Amniotic stem cell (primary cell): ENCODE data around the gene PRKAA1.

Source experiments
- DNase-seq: peaks from one replicate; lab custom pipeline; 2025; lab: John Stamatoyannopoulos, UW

Gene PRKAA1

DNA sequence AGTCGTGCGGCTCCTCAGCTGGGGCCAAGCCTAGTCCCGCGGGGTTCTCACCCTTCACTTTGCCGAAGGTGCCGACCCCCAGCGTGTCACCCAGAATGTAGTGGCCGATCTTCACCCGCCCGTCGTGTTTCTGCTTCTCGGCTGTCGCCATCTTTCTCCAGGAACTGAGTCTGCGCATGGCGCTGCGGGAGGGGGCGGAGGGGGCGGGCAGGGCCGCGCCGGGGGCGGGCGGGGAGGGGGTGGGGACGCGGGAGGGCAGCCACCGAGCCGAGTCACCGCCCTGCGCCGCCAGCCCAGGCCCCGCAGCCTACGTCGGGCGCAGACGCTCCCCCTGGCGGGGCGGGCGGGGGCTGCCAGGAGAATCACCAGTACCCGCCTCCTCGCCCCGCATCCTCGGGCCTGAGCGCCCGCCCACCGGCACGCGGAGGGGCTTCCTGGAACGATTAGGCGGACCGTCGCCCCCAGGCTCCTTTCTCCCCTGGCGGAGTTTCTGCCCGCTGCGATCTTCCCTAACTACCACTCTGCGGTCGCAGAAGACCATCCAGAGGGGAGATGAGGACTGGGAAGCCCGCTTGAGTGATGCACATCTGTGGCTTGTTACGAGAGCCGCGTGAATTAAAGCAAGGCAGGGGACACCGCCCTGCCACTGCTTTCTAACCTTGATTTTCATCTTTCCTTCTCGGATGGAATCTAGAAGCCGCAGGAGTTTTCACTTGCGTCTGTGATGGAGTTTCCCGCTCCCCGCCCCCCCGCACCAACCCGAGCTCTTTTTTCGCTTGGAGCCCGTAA is at the start of gene PRKAA1:
Gene PRKAA1 (minus strand): TSS at position 363 of the 789 bp plus-strand sequence. CDS start 185 bp downstream, at position 178.
- DNase-seq: peak; percentile 91

DNA sequence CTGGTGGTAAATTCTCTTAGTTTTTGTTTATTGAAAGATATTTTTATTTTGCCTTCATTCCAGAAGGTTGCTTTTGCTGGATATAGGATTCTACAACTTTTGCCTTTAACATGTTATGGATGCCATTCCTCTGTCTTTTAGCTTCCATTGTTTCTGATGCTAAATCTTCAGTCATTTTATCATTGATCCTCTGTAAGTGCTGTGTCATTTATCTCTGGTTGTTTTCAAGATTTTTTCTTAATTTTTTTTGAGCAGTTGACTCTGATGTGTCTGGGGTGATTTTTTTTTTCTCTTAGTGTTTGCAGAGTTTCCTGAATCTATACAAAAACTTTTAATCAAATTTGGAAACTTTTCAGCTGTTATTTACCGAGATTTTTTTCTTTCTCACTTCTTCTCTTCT is 49.4 kb upstream of the PRKAA1 start:
- DNase-seq: no peak

DNA sequence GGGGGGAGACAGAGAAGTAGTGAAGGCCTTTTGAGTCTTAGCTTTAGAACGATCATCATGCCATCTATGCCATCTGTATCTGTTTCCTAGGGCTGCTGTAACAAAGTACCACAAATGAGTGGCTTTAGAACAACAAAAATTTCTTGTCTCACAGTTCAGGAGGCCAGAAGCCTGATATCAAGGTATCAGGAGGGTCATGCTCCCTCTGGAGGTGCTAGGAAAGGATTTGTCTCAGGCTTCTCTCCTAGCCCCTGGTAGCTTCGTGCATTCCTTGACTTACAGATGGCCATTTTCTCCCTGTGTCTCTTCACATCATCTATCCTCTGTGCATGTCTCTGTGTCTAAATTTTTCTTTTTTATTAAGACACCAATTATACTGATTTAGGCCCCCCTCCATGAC is 48.2 kb upstream of the PRKAA1 start:
- DNase-seq: no peak

DNA sequence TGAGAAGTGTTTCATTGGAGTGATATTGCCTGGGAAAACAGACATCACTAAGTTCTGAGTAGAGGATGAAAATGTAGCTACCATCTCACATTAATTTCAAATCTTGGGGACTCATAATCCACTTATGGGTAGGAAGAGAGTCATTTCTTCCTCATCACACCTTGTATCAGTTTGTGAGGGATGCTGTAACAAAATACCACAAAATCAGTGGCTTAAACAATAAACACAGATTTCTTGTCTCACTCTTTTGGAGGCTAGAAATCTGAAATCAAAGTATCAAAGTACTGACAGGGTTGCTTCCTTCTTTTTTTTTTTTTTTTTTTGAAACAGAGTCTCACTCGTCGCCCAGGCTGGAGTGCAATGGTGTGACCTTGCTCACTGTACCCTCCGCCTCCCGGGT is 46.4 kb upstream of the PRKAA1 start:
- DNase-seq: no peak

DNA sequence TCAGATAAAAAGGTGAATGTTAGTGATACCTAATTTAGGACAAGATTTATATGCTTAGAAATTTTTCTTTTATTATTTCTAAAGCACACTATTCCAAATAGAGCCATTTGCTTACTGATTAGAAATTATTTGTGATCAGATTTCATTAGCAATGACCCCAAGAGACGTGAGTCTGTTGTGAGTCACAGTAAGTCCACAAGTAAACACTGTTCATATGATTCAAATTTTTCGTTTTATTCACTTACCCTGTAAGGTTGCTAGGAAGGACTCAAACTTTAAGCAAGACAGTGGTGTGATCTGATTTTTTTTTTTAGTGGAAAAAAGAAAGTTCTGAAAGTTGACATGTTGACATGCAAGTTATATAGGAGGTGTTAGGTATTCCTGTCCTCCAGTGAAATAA is 44.2 kb upstream of the PRKAA1 start:
- no peak for DNase-seq

DNA sequence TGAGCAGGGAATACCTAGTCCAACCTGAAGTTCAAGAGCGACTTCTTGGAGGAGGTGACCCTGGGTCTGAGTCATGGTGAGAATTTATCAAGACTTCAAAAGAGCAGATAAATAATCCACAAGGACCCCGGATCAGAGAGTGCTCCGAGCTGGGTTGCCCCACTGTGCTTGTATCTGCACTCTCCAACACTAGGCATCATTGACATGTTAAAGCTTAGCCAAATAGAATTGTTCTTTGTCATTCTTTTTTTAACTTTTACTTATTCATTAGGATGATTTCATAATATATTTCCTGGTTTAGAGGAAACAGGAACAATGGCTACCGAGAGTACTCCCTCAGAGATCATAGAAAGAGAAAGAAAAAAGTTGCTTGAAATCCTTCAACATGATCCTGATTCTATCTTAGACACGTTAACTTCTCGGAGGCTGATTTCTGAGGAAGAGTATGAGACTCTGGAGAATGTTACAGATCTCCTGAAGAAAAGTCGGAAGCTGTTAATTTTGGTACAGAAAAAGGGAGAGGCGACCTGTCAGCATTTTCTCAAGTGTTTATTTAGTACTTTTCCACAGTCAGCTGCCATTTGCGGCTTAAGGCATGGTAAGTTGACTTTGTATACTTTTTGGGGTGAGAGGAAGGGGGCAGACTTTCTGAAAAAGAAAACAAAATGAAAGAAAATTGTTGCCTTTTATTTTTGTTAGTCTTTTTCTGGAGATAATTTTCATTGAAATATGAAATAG is 43.1 kb upstream of the PRKAA1 start, which contains the start of gene CARD6:
Gene CARD6 (plus strand): TSS at position 300 of the 738 bp plus-strand sequence. CDS start 16 bp downstream, at position 316.
- DNase-seq: no peak

DNA sequence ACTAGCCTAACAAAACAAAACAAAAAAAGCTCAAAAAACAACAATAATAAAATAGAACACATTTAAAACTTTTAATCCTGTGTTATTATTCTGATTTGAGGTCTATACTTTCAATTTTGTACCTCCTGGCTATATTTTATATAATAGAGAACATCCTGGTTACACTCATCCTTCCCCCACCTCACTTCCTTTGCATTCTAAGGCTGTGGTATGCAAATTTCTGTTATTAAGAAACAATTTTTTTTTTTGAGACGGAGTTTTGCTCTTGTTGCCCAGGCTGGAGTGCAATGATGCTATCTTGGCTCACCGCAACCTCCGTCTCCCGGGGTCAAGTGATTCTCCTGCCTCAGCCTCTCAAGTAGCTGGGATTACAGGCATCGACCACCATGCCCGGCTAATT is 39.9 kb upstream of the PRKAA1 start:
- no peak for DNase-seq

DNA sequence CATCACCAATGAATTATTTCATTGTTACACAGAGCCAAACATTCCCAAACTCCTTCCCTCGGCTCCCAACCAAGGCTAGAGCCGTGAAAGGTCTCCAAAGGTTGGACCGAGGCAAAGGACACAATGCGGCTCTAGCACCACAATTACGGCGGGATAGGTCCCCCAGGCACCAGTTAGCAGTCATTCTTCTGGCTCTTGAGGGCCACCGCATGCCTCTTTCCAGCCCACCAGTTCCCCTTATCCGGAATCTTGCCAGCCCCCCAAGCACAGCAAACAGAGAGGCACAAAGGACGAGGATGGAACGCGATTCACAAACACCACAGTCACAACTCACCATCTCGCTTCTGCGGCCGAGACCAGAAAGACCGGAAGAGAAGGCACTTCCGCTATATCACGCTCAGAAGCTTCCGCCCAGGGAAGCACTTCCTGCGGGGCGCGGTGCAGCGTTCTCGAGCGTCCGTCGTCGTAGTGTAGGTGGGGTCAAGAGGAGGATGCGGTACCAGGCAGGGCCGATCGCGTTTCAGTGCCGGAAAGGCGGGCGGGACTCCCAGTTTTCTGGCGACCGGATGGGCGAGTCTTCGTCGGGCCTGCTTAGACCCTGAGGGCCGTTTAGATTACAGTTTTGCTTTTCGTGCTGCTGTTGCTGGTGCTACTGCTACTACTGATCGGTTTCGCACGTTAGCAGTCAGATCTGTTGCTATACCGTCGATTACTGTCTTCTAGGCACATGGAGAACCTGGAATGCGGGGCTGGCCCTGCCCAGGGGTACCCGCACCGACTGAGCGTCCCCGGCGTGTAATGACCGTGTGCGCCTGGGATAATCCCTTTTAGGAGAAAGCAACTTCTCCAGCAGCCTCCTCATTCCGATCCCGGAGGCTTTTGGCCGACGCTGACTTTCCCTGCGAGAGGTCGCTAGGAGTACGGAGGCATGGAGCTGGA is 36.9 kb upstream of the PRKAA1 start, which contains the start of gene RPL37:
Gene RPL37 (minus strand): TSS at position 374 of the 939 bp plus-strand sequence. CDS start 37 bp downstream, at position 337.
- DNase-seq: peak; percentile 95

DNA sequence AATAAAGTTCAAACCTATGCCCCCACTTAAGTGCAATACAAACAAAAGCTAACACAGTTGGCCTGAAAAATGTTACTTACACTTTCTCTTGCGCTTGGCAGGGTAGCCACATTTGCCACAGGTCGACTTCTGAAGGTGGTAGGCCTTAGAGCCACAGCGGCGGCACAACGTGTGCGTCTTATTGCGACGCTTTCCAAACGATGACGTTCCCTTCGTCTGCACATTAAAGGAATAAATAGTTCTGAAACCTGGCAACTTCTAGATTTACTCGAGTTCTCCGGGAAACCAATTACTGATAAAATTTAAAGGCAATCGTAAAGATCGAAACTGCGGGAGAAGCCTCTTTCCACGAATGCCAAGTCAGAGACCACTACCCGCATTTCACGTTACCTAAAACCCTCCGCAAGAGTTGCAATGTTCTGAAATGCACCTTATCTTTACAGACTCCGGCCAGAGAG is 36.2 kb upstream of the PRKAA1 start:
- DNase-seq: no peak

DNA sequence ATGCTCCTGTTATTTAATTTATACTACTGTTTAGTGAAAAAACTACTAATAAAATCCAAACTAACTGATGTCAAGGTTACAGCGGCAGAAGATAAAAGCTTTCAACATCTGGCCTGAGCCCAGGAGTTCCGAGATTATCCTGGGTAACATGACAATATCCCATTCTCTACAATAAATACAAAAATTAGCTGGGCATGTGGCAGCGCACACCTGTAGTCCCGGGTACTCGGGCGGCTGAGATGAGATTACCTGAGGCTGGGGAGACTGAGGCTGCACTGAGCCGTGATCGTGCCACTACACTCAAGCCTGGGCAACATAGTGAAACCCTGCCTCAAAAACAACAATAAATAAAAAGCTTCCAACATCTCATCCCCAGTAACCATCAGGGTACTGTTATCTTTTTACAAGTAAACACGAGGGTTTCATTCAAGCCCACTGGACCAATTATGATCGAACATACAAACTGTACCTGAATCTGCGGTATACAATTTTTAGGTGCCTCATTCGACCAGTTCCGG is 35.6 kb upstream of the PRKAA1 start:
- no peak for DNase-seq

DNA sequence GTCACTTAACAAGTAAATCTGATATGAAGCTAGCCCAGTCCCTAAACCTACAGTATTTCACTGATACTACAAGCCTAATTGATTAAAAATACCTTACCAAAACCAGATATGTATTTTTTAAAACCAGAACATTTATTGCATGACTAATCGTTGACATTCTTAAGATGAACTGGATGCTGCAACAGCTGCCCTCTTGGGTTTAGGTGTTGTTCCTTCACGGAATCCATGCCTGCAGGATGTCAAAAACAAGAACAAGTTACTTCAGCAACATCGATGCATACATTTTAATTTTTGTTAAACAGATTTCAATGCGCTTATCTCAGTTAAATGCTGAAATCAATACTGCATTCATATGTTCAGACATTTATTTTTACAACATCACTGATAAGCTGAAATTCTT is 34.2 kb upstream of the PRKAA1 start:
- DNase-seq: no peak

DNA sequence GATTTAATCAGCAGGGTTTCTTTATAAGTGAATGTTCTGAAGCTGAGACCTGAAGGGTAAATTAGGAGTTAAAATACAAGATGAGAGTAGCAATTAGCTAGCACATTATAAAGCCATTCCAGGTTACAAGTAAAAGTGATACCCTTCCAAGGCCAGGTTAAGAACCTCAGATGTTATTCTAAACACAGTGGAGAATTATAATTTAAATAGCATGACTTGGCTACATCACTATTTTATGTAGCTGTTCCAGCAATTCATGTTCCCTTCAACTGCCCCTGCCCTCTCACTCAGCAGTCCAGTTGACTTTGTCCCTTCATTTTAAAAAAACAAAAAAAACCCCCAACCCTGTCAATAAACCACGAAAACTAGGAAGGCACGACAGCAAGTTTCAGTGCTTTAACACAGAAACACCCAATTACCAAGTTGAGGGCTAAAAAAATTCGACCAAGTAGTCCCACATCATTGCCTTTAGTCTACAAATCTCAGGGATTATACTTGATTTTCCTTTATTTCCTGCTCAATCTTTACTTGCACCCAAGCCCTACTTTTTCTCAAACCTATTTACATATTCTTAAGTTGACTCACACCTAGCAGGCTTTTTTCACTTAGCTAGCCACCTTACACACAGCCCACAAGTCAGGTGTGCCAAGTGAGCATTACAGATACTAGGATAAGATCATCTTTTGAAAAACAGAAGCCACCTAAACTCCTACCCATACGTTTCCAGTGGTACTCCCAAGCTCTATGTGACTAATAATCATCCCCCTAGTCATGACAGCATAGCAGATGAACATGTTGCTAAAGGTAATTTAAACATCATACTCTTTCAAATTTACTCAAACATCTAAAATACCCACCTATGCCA is 33.4 kb upstream of the PRKAA1 start:
- DNase-seq: no peak

DNA sequence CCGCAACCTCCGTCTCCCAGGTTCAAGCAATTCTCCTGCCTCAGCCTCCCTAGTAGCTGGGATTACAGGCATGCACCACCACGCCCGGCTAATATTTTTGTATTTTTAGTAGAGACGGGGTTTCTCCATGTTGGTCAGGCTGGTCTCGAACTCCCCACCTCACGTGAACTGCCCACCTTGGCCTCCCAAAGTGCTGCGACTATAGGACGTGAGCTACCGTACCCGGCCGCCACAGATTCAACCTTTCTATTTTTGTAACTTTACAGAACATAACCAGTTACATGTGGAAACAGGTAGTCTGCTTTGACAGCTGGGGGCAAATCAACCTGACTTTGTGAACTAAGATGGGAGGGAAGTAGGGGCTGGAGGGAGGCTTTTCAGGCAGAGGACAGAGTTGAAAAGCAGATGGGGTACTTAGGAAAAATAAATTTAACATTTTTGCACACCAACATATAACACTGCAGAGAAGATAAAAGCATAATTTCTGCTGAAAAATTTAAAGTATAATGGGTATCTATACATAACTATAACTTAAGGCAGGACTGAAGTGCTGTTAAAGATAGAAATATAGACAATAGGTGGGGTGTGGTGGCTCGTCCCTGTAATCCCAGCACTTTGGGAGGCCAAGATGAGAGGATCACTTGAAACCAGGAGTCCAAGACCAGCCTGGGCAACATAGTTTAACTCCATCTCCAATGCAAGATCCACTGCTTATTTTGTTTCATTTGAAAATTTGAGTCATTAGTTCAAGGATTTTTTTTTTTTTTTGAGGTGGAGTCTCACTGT is 31.8 kb upstream of the PRKAA1 start:
- DNase-seq: no peak

DNA sequence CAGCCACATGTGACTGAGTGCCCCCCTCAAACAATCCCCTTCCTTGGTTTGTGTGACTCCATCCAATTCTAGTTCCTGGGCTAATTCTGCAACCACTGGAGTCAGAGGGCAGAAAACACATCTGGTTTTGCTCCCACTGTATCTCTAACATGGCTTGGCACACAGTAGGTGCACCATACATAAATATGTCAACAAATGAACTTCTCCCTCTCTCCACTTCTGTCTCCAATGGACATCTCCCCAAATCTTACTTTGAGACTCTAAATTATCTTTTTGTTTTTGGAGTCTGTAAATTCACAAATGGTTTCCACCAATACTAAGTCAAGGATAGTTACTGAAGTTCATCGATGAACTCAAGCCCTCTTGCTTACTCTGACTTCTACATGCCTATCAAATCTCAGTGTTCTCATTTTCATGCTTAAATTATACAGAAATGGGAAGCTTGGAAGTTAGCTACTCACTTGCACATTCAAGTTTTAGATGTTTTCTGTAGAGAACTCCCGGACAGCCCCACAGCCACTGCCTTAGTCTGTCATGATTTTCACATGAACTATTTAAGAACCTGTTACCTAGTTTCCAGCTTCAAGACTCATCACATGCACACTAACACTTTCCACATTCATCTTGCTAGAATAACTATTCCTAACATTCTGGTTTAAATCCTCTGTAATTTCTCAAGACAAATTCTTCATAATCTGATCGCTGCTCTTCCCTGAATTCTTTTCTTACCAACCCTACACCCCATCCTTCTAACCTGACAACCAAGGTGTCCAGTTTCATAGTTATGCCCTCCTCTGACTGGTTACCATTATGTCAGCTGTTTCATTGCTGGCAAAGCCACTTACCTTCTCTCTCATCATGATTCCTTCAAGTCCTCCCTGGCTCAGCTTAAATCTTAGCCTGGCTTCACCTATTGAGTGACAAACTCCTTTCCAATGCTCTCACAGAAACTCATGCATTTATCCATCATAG is 30.8 kb upstream of the PRKAA1 start:
- no peak for DNase-seq

DNA sequence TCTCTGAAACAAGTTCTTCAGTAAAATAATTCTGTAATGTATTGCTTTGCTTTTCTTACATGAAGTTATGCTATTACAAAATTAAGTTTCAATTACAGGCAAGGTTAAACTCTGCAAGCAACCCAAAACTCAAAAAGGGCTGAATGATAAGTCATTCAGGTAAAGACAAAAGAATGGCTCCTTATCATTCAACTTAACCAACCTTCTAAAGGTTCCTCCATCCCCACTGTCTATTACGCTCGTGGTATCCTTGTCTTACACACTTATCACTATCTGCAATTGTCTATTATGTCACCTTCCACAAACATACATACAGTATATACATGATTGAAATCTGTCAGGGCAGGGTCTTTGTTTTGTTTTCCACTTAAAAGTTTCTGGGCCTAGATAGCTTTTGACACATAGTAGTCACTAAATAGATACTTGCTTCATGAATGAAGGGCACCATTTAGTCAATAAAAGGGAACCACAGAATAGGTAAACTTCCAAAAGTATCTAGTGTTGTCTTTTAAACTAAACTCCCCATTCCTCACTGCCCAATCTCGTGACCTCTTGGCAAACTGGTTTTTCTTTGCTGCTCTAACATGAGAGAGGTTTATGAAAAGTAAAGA is 30.0 kb upstream of the PRKAA1 start:
- DNase-seq: no peak

DNA sequence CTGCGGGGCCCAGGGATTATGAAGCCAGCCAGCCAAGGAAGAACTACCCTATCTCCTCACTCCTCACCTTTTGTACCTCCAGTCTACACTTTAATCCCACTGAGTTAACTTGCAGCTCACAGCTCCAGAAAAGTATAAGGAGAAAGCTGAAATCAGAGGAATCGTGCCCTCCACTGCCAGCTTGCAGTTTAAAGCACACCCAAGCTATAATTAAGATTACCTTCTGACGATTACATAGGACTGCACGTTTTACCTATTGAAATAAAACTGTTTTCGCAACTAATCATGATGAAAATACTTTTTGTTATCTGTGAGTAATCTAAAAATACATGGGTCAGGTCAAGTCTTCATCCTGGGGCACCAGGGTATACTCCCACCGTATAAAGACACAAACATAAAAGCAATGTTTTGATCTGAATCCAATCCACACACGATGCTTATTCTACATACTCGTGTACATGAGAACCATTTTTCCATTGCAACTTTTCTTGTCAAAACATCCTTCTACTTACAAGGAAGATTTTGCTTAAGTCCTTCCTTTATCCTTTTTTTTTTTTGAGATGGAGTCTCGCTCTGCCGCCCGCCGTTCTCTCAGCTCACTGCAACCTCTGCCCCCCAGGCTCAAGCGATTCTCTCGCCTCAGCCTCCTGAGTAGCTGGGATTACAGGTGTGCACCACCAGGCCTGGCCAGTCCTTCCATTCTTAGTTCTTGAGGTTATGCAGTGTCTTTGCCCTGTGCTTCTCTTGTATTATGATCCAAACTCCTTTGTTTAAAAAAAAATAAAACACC is 29.2 kb upstream of the PRKAA1 start:
- no peak for DNase-seq

DNA sequence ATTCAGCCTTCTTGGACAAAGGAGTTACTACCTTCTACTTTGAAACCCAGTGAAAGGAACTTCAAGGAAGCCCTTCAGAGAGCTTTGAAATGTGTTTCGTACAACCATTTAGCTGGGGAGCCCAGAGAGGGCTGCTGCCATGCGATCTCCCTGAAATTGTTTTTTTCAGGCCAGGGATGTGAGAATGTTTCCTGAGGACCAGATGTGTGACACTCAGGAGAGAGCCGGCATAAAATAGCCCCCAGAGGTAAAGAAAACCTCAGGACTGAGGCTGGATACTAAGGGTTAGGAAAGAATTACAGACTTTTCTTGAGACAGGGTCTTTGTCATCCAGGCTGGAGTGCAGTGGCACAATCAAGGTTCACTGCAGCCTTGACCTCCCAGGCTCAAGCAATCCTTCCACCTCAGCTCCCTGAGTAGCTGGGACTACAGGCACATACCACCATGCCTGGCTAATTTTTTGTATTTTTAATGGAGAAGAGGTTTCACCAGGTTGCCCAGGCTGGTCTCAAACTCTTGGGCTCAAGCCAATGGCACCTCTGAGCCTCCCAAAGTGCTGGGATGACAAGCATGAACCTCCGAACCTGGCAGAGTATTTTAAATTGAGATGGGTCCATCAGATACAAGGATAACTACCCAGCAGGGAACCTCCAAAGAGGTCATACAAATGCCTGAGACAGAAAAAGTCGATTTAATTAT is 28.5 kb upstream of the PRKAA1 start:
- no peak for DNase-seq
